Keratinocyte (primary cell): ENCODE data around the gene DNAH8. TPM values are rescaled to one million over a fixed set of nuclear protein-coding genes. Genes with fewer than 3 reads are reported as not detected.

Source experiments
- DNase-seq: peaks from one replicate; pipeline ENCODE4 v3.0.0-alpha.2; 2011; ENCODE audit warnings: low read depth, missing footprints, low spot score
- FAIRE-seq: peaks from 2 replicates; lab custom pipeline; 2011; peaks lifted over from hg19 to GRCh38; lab: Jason Lieb, UNC
- H2AFZ ChIP-seq: 2 replicates; pipeline ENCODE4 v1.6.0; 2012; ENCODE audit warnings: low read length, control low read depth, inconsistent platforms; ENCODE audit not compliant: control insufficient read depth
- H3K27ac ChIP-seq: 2 replicates; pipeline ENCODE4 v1.5.1; 2011; ENCODE audit warnings: low read length; ENCODE audit not compliant: control insufficient read depth, insufficient read depth
- H3K27me3 ChIP-seq: 3 replicates; pipeline ENCODE4 v1.6.0; 2011; ENCODE audit warnings: low read length; ENCODE audit not compliant: control insufficient read depth, insufficient read depth; ENCODE audit errors: extremely low read depth
- H3K36me3 ChIP-seq, 2 experiments: 2 replicates in 1 of 2; 3 replicates in 1 of 2; pipeline ENCODE4 v1.5.1; 2011; ENCODE audit warnings: low read length in 2 of 2, mild to moderate bottlenecking in 1 of 2; ENCODE audit not compliant: control insufficient read depth in 2 of 2, insufficient read depth in 2 of 2; ENCODE audit errors: extremely low read depth in 1 of 2
- H3K4me1 ChIP-seq: 3 replicates; pipeline ENCODE4 v1.5.1; 2011; ENCODE audit warnings: low read length; ENCODE audit not compliant: control insufficient read depth, insufficient read depth; ENCODE audit errors: extremely low read depth
- H3K4me2 ChIP-seq: 3 replicates; pipeline ENCODE4 v1.6.0; 2011; ENCODE audit warnings: low read depth, low read length; ENCODE audit not compliant: control insufficient read depth, insufficient read depth; ENCODE audit errors: extremely low read depth
- H3K4me3 ChIP-seq, 3 experiments: fragments of 200-600 bp in 1 of 3; sonication (generic) in 1 of 3; 2 replicates in 2 of 3; 3 replicates in 1 of 3; pipeline ENCODE4 v1.5.1; 2011 to 2016; ENCODE audit warnings: low read length in 3 of 3, mild to moderate bottlenecking in 3 of 3, control low read depth in 2 of 3, inconsistent platforms in 1 of 3, low read depth in 1 of 3, mixed read lengths in 1 of 3, mixed run types in 1 of 3, moderate library complexity in 1 of 3; ENCODE audit not compliant: control insufficient read depth in 2 of 3, insufficient read depth in 2 of 3; ENCODE audit errors: extremely low read depth in 1 of 3
- H3K79me2 ChIP-seq: 2 replicates; pipeline ENCODE4 v1.6.0; 2012; ENCODE audit warnings: low read length; ENCODE audit not compliant: control insufficient read depth, insufficient read depth
- H3K9ac ChIP-seq: 3 replicates; pipeline ENCODE4 v1.6.0; 2011; ENCODE audit warnings: low read length; ENCODE audit not compliant: control insufficient read depth, insufficient read depth; ENCODE audit errors: extremely low read depth
- H3K9me1 ChIP-seq: 3 replicates; pipeline ENCODE4 v1.6.0; 2011; ENCODE audit warnings: low read length; ENCODE audit not compliant: control insufficient read depth, insufficient read depth; ENCODE audit errors: extremely low read depth
- H3K9me3 ChIP-seq: 2 replicates; pipeline ENCODE4 v1.5.1; 2012; ENCODE audit warnings: low read depth, low read length; ENCODE audit not compliant: control insufficient read depth
- H4K20me1 ChIP-seq: 3 replicates; pipeline ENCODE4 v1.6.0; 2011; ENCODE audit warnings: low read length; ENCODE audit not compliant: control insufficient read depth, insufficient read depth; ENCODE audit errors: extremely low read depth
- CTCF ChIP-seq, 3 experiments: IDR thresholded peaks in 1 of 3; conservative IDR thresholded peaks in 1 of 3; optimal IDR thresholded peaks in 1 of 3; 2 replicates in 2 of 3; 3 replicates in 1 of 3; pipeline versions ENCODE3 to v1.5.1; 2011; ENCODE audit warnings: low read length in 3 of 3, mild to moderate bottlenecking in 3 of 3, moderate library complexity in 2 of 3, control low read depth in 1 of 3, inconsistent platforms in 1 of 3; ENCODE audit not compliant: insufficient read depth in 2 of 3; ENCODE audit errors: extremely low read depth in 1 of 3
- EZH2 ChIP-seq: IDR thresholded peaks from one replicate; pipeline ENCODE4 v1.6.1; 2012; ENCODE audit warnings: inconsistent platforms, mild to moderate bottlenecking, low read length, moderate library complexity
- dilution Hi-C: fragments of 300-500 bp; cut with MboI; formaldehyde crosslinking; loops from one replicate; pipeline ENCODE4 v1.7.0; 2020; ENCODE audit warnings: low sequenced_read_pairs; ENCODE audit not compliant: extremely low pct_ligation_motif_present
- polyA plus RNA-seq, 5 experiments: library from polyadenylated mRNA; depleted of rRNA in 3 of 5; stranded (reverse) in 3 of 5; stranded (forward) in 1 of 5; unstranded in 1 of 5; fragments of >200 nt; gene quantifications; 1 replicate in 1 of 5; 2 replicates in 3 of 5; 3 replicates in 1 of 5; pipeline versions ENCODE4 v1.2.1 to v1.2.3, GENCODE V29; 2011 to 2012; ENCODE audit warnings: missing spikeins in 2 of 5, low read depth in 1 of 5, low replicate concordance in 1 of 5

Gene DNAH8
- polyA plus RNA-seq, 1 donor (not counting 4 experiments of a cell fraction or from before 2014, with no cell fraction given), result 0.01 TPM

GRCh38 chr6:39059496-39060310, 344.6 kb downstream of the DNAH8 start:
- no peaks in the 10 kb centered on the region for H3K9me3 ChIP-seq
- no peak for TF ChIP-seq CTCF (optimal IDR thresholded peaks at IDR 0.05 in 1 of 3, IDR thresholded peaks at IDR 0.05 in 1 of 3, conservative IDR thresholded peaks at IDR 0.05 in 1 of 3; ENCODE audit: extremely low read depth in 1 of 3, insufficient read depth in 2 of 3, low read length in 3 of 3)
- no peak for TF ChIP-seq EZH2
- no peak for DNase-seq
- H4K20me1 ChIP-seq, result no peaks in the 10 kb centered on the region
- H3K9me1 ChIP-seq, result no peaks in the 10 kb centered on the region
- H3K79me2 ChIP-seq, result no peaks in the 10 kb centered on the region
- dilution Hi-C loops, result no loop called here
- no peak overlapping the region for H3K27ac ChIP-seq
- H3K4me3 ChIP-seq, result no peak overlapping the region
- H2AFZ ChIP-seq, result no peak overlapping the region
- H3K4me1 ChIP-seq, result no peaks in the 10 kb centered on the region
- H3K9ac ChIP-seq, result no peak overlapping the region
- FAIRE-seq, result no peak
- peaks cover 39% of the 10 kb centered on the region for H3K27me3 ChIP-seq
- no peaks in the 10 kb centered on the region for H3K36me3 ChIP-seq
- H3K4me2 ChIP-seq, result no peak overlapping the region

- no peak overlapping the region for H3K27ac ChIP-seq
- H3K9me1 ChIP-seq, result no peaks in the 10 kb centered on the region
- TF ChIP-seq EZH2 (no peak), CTCF (optimal IDR thresholded peaks at IDR 0.05 in 1 of 3, IDR thresholded peaks at IDR 0.05 in 1 of 3, conservative IDR thresholded peaks at IDR 0.05 in 1 of 3; ENCODE audit: extremely low read depth in 1 of 3, insufficient read depth in 2 of 3, low read length in 3 of 3) (no peak)
Observed at GRCh38 chr6:39060467-39061160, 345.5 kb downstream of the DNAH8 start.

More at GRCh38 chr6:39060467-39061160, 345.5 kb downstream of the DNAH8 start:
- Histone ChIP-seq H4K20me1 (no peaks in the 10 kb centered on the region), H3K4me1 (no peaks in the 10 kb centered on the region), H2AFZ (no peak overlapping the region), H3K79me2 (no peaks in the 10 kb centered on the region), H3K9me3 (no peaks in the 10 kb centered on the region), H3K4me2 (no peak overlapping the region), H3K4me3 (no peak overlapping the region), H3K27me3 (peaks cover 37% of the 10 kb centered on the region), H3K36me3 (no peaks in the 10 kb centered on the region), H3K9ac (no peak overlapping the region)
- FAIRE-seq, result no peak
- DNase-seq, result no peak
- dilution Hi-C loops, result no loop called here
